ENCODE data around the gene LRRC71. TPM values are rescaled to one million over a fixed set of nuclear protein-coding genes. Genes with fewer than 3 reads are reported as not detected.
A peak's percentile ranks its signal among the peaks of the same experiment; 100 is the strongest.

The LRRC71 gene
- total RNA-seq, 1 donor from 2014 or later: not detected

- peaks cover 8% of the 10 kb centered on the region for H3K27me3 Mint-ChIP-seq
- no peaks in the 10 kb centered on the region for H3K9me3 Mint-ChIP-seq
- H3K4me3 Mint-ChIP-seq: no peak overlapping the region
- H3K27ac Mint-ChIP-seq: no peak overlapping the region
- no peak for DNase-seq
- intact Hi-C loops (cut with micrococcal nuclease): no loop called here
- H3K4me1 Mint-ChIP-seq: peaks cover 4% of the 10 kb centered on the region
- H3K36me3 Mint-ChIP-seq (ENCODE audit: low read depth): peaks cover 17% of the 10 kb centered on the region
Measured at GRCh38 chr1:156884560-156885184, 35.8 kb upstream of the LRRC71 start.

GRCh38 chr1:156885314-156885713 is 35.1 kb upstream of the LRRC71 start:
- peaks cover 11% of the 10 kb centered on the region for H3K27me3 Mint-ChIP-seq
- peaks cover 9% of the 10 kb centered on the region for H3K4me1 Mint-ChIP-seq
- intact Hi-C loops (cut with micrococcal nuclease): no loop called here
- H3K9me3 Mint-ChIP-seq: no peaks in the 10 kb centered on the region
- H3K27ac Mint-ChIP-seq: no peak overlapping the region
- no peak for DNase-seq
- no peak overlapping the region for H3K4me3 Mint-ChIP-seq
- peaks cover 15% of the 10 kb centered on the region for H3K36me3 Mint-ChIP-seq (ENCODE audit: low read depth)

GRCh38 chr1:156885880-156886355 is 34.5 kb upstream of the LRRC71 start:
- Mint-ChIP-seq H3K9me3 (no peaks in the 10 kb centered on the region), H3K27me3 (peaks cover 14% of the 10 kb centered on the region), H3K36me3 (ENCODE audit: low read depth) (peaks cover 14% of the 10 kb centered on the region), H3K4me1 (peaks cover 9% of the 10 kb centered on the region), H3K4me3 (no peak overlapping the region), H3K27ac (no peak overlapping the region)
- no peak for DNase-seq
- intact Hi-C loops (cut with micrococcal nuclease): no loop called here

GRCh38 chr1:156886583-156887281 is 33.7 kb upstream of the LRRC71 start:
- Mint-ChIP-seq H3K9me3 (no peaks in the 10 kb centered on the region), H3K4me1 (peaks cover 10% of the 10 kb centered on the region), H3K36me3 (ENCODE audit: low read depth) (peaks cover 12% of the 10 kb centered on the region), H3K4me3 (no peak overlapping the region), H3K27me3 (peaks cover 22% of the 10 kb centered on the region), H3K27ac (no peak overlapping the region)
- intact Hi-C loops (cut with micrococcal nuclease): no loop called here
- no peak for DNase-seq

- Mint-ChIP-seq H3K36me3 (ENCODE audit: low read depth) (peaks cover 8% of the 10 kb centered on the region), H3K27me3 (peaks cover 24% of the 10 kb centered on the region), H3K4me3 (no peak overlapping the region), H3K27ac (no peak overlapping the region), H3K9me3 (no peaks in the 10 kb centered on the region), H3K4me1 (peaks cover 14% of the 10 kb centered on the region)
- intact Hi-C loops (cut with micrococcal nuclease): no loop called here
- no peak for DNase-seq
Measured at GRCh38 chr1:156887317-156887716, 33.1 kb upstream of the LRRC71 start.

GRCh38 chr1:156887734-156888133 is 32.7 kb upstream of the LRRC71 start:
- Mint-ChIP-seq H3K36me3 (ENCODE audit: low read depth) (peaks cover 8% of the 10 kb centered on the region), H3K4me3 (no peak overlapping the region), H3K27ac (no peak overlapping the region), H3K27me3 (peaks cover 24% of the 10 kb centered on the region), H3K9me3 (no peaks in the 10 kb centered on the region), H3K4me1 (peaks cover 14% of the 10 kb centered on the region)
- intact Hi-C loops (cut with micrococcal nuclease): no loop called here
- DNase-seq: no peak

- peaks cover 37% of the 10 kb centered on the region for H3K27me3 Mint-ChIP-seq
Measured at GRCh38 chr1:156889802-156890580, 30.4 kb upstream of the LRRC71 start.

GRCh38 chr1:156892190-156893047 is 28.0 kb upstream of the LRRC71 start:
- Mint-ChIP-seq H3K9me3 (no peaks in the 10 kb centered on the region), H3K27me3 (peaks cover 36% of the 10 kb centered on the region), H3K4me1 (peaks cover 13% of the 10 kb centered on the region), H3K36me3 (ENCODE audit: low read depth) (no peaks in the 10 kb centered on the region), H3K4me3 (peak overlapping the region; percentile 66), H3K27ac (no peak overlapping the region)
- peak; percentile 96 for DNase-seq
- intact Hi-C loops (cut with micrococcal nuclease): loop anchor here (1.0 to 2.0 kb wide), 2 partner anchors 32 to 35 kb away; partner anchors contain the start of gene NTRK1

More at GRCh38 chr1:156889802-156890580, 30.4 kb upstream of the LRRC71 start:
- Mint-ChIP-seq H3K4me3 (no peak overlapping the region), H3K36me3 (ENCODE audit: low read depth) (no peaks in the 10 kb centered on the region), H3K27ac (no peak overlapping the region), H3K9me3 (no peaks in the 10 kb centered on the region), H3K4me1 (peaks cover 16% of the 10 kb centered on the region)
- DNase-seq: peak; percentile 90
- intact Hi-C loops (cut with micrococcal nuclease): loop anchor here (1.0 kb wide), 2 partner anchors 51 to 93 kb away; no protein-coding TSS in a partner anchor

GRCh38 chr1:156893048-156893953 is 27.1 kb upstream of the LRRC71 start, which contains the start of gene PEAR1:
TSS of gene PEAR1 (plus strand) at chr1:156893718. CDS start at chr1:156903927, 10,209 bp downstream.
- Mint-ChIP-seq H3K9me3 (no peaks in the 10 kb centered on the region), H3K27ac (no peak within 1 kb of the TSS), H3K36me3 (ENCODE audit: low read depth) (no peaks in the 10 kb centered on the region), H3K27me3 (peaks cover 39% of the 10 kb centered on the region), H3K4me3 (peak within 1 kb of the TSS; percentile 66), H3K4me1 (peaks cover 15% of the 10 kb centered on the region)
- DNase-seq: no peak
- intact Hi-C loops (cut with micrococcal nuclease): loop anchor here (2.0 kb wide), 1 partner anchor 32 kb away; the partner anchor contains the start of gene NTRK1

GRCh38 chr1:156894001-156894400 is 26.4 kb upstream of the LRRC71 start:
- H3K9me3 Mint-ChIP-seq: no peaks in the 10 kb centered on the region
- peaks cover 43% of the 10 kb centered on the region for H3K27me3 Mint-ChIP-seq
- no peak overlapping the region for H3K4me3 Mint-ChIP-seq
- DNase-seq: no peak
- peaks cover 21% of the 10 kb centered on the region for H3K4me1 Mint-ChIP-seq
- intact Hi-C loops (cut with micrococcal nuclease): no loop called here
- H3K27ac Mint-ChIP-seq: no peak overlapping the region
- H3K36me3 Mint-ChIP-seq (ENCODE audit: low read depth): no peaks in the 10 kb centered on the region

GRCh38 chr1:156894711-156895454 is 25.5 kb upstream of the LRRC71 start:
- intact Hi-C loops (cut with micrococcal nuclease): no loop called here

GRCh38 chr1:156895455-156895812 is 25.0 kb upstream of the LRRC71 start:
- H3K9me3 Mint-ChIP-seq: no peaks in the 10 kb centered on the region
- H3K27ac Mint-ChIP-seq: no peak overlapping the region
- no peaks in the 10 kb centered on the region for H3K36me3 Mint-ChIP-seq (ENCODE audit: low read depth)
- H3K27me3 Mint-ChIP-seq: peaks cover 39% of the 10 kb centered on the region
- H3K4me3 Mint-ChIP-seq: no peak overlapping the region
- DNase-seq: no peak
- H3K4me1 Mint-ChIP-seq: peaks cover 16% of the 10 kb centered on the region
- intact Hi-C loops (cut with micrococcal nuclease): no loop called here

More at GRCh38 chr1:156894711-156895454, 25.5 kb upstream of the LRRC71 start:
- Mint-ChIP-seq H3K4me1 (peaks cover 19% of the 10 kb centered on the region), H3K36me3 (ENCODE audit: low read depth) (no peaks in the 10 kb centered on the region), H3K9me3 (no peaks in the 10 kb centered on the region), H3K4me3 (no peak overlapping the region), H3K27ac (no peak overlapping the region), H3K27me3 (peaks cover 43% of the 10 kb centered on the region)
- DNase-seq: no peak

All from activated CD4-positive, alpha-beta T cell treated with anti-CD3 and anti-CD28 coated beads, Interleukin-2, amount 10 ng/mL, durations not matched to agents 24 days and 14 days (primary cell).